ENCODE measurements around the gene CDH8.

DNA sequence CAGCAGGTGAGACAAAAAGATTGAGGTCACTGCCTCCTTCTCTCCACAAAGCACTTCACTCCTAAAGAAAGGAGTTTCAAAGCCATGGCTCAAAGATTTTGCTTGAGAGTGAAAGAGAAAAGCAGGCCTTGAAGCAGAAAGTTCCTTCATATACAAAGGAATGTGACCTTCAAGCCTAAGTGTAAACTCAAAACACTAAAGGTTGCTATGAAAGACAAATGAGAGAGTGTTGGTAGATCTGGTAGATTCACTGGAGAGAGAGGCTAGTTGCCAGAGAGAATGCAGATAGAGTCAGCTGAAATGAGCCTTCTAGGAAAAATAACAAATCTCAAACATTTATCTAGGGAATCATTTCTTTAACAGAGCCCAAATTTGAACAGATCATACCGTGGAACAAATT is 305.2 kb downstream of the CDH8 start:
- TF ChIP-seq, protein P1, sequence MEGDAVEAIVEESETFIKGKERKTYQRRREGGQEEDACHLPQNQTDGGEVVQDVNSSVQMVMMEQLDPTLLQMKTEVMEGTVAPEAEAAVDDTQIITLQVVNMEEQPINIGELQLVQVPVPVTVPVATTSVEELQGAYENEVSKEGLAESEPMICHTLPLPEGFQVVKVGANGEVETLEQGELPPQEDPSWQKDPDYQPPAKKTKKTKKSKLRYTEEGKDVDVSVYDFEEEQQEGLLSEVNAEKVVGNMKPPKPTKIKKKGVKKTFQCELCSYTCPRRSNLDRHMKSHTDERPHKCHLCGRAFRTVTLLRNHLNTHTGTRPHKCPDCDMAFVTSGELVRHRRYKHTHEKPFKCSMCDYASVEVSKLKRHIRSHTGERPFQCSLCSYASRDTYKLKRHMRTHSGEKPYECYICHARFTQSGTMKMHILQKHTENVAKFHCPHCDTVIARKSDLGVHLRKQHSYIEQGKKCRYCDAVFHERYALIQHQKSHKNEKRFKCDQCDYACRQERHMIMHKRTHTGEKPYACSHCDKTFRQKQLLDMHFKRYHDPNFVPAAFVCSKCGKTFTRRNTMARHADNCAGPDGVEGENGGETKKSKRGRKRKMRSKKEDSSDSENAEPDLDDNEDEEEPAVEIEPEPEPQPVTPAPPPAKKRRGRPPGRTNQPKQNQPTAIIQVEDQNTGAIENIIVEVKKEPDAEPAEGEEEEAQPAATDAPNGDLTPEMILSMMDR (IDR thresholded peaks at IDR 0.05) = no peak
- TF ChIP-seq POLR2AphosphoS5 (IDR thresholded peaks at IDR 0.05) = no peak
